GM20000 (cell line): ENCODE measurements around the gene TMEM131L.
A peak's percentile ranks its signal among the peaks of the same experiment; 100 is the strongest.

ENCODE experiments used
- DNase-seq: peaks from one replicate; pipeline ENCODE4 v3.0.0; 2012; ENCODE audit warnings: low spot score
- CTCF ChIP-seq: IDR thresholded peaks from 2 replicates; pipeline ENCODE4 v1.5.1; 2012; ENCODE audit warnings: mild to moderate bottlenecking, control low read depth; ENCODE audit errors: extremely low read depth, missing control alignments

The TMEM131L gene

GRCh38 chr4:153490985-153491483 is 24.9 kb downstream of the TMEM131L start:
- no peak for DNase-seq
- TF ChIP-seq CTCF: no peak

- TF ChIP-seq CTCF: no peak
- no peak for DNase-seq
Measured at GRCh38 chr4:153494562-153494961, 28.4 kb downstream of the TMEM131L start.

DNA sequence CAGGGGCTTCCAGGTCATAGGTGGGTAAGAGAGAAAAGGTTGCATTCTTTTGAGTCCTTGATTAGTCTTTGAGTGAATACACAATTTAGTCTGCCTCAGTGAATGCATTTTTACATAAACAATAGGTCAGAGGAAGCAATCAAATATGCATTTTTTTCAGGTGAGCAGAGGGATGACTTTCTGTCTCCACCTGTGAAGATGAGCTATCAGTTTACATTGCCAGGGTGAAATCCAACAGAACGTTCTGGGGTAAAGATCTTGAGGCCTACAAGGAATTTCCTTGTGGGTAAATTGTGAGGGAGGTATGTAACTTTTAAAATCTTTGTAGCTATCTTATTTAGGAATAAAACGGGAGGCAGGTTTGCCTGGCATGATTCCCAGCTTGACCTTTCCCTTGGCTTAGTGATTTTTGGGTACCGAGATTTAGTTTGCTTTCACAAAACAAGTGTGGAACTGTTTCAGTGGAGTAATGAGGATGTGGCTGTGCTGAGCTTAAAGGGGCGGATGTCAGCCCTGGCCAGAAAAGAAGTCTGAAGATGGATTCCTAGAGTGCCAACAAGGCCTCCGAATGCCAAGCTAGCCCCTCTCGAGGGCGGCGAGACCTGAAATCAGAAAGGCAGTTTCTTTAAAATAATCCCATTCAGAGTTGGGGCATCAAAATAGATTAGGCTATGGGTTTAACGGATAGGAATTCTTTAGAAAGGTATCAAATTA is 29.5 kb downstream of the TMEM131L start:
- no peak for TF ChIP-seq CTCF

DNA sequence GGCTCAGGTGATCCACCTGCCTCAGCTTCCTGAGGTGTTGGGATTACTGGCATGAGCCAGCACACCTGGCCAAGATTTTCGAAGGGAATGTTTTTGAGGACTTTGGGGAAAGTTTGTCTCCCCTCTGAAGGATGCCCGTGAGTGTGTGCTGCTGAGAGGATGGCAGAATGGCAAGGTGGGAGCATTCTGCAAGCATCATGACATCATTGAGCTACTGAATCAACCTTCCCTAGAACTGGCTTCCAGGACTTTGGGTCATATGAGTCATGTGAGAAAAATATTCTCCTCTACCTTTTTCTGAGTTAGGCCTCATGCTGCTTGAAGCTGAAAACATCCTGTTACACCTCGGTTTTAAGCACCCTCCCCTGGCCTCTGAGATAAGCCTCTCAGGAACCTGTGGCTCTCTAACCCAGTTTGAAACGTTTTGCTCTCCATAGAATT is 31.0 kb downstream of the TMEM131L start:
- TF ChIP-seq CTCF: no peak
- no peak for DNase-seq

More for the DNA sequence above, 29.5 kb downstream of the TMEM131L start:
- DNase-seq: no peak

DNA sequence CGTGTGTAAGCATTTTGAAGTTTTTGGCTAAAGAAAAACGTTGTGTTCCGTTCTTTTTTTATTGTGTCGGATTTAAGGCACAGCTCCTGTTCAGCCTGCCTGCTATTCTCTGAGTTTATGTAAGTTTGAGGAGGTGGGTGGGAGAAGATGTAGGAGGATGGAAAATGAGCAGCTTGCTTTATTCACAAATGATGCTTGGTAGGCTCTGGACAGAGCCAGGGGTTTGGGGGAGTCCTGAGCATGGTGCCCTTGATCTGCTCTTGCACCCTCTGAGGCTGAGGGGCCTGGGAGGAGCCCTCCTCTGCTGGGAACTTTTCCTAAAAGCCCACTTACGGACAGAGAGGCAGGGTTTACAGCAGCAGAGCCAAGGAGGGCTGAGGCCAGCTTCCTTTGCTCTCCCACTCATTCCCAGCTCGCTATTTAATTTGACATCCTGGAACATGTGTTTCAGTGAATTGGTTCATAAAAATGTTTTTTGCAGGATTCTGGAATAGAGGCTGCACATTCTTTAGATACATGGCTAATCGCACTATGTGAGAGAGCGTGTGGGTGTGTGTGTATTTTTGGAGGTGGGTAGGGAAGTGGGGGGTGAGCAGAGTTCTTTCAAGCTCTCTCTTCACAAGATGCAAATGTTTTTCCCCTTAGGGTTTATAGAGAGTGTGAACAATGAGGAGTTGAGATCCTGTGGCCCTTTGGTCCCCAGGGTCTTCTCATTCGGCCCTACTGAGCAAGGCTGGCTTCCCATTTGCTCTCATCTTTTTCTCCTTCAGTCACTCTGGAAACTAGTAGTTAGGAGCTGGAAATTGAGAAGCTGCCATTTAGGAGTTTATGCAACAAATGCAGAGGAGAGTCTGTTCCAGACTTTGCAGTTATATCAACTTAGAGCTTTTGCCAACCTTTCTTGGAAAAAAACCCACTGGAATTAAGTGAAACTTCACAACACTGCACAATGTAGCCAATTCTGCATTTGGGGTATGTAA is 32.1 kb downstream of the TMEM131L start:
- DNase-seq: peak; percentile 59

GRCh38 chr4:153499005-153499404 is 32.8 kb downstream of the TMEM131L start:
- no peak for TF ChIP-seq CTCF
- no peak for DNase-seq

More for the DNA sequence above, 32.1 kb downstream of the TMEM131L start:
- TF ChIP-seq CTCF: no peak

GRCh38 chr4:153501578-153501977 is 35.4 kb downstream of the TMEM131L start:
- no peak for DNase-seq
- TF ChIP-seq CTCF: no peak
